ENCODE measurements around the gene ZBTB7B. TPM values are rescaled to one million over a fixed set of nuclear protein-coding genes. Genes with fewer than 3 reads are reported as not detected.

The ZBTB7B gene
- total RNA-seq, 4 donors from 2014 or later = 44.6 to 53.4 (median 49.5) TPM

DNA sequence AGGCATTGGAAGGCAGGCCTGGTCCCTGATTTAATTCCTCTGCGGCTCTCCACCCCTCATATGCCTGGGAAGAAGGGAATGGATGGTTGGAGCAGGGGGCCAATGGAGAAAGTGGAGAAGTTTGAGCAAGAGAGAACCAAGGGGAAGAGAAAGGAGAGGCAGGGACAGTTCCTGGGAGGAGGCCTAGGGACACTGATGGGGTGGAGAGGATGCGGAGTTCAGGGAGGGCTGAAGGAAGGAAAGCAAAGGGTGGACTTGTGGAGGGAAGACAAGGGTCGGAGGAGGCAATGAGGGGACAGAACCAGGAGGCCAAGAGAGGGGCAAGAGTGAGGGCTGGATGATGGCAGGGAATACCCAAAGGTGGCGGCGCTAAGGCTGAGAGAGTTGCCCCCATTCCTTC is 7.1 kb downstream of the ZBTB7B start:
- WGBS, 2 donors = 81 to 85% methylated on average over 5 of the region's 5 CpGs
- TF ChIP-seq CTCF (IDR thresholded peaks at IDR 0.05) (no peak), EP300 (IDR thresholded peaks at IDR 0.05) (no peak), POLR2A (IDR thresholded peaks at IDR 0.05) (no peak)
- Histone ChIP-seq H3K9me3 (no peaks in the 10 kb centered on the region), H3K27ac (peak overlapping the region in 3 of 4 donors; percentile 88 to 99 (median 99)), H3K36me3 (peaks cover 0 to 4% (median 0%) of the 10 kb centered on the region in 3 donors), H3K27me3 (no peaks in the 10 kb centered on the region), H3K4me3 (peak overlapping the region in 3 of 4 donors; percentile 5 to 50 (median 34)), H3K4me1 (peaks cover 0 to 93% (median 83%) of the 10 kb centered on the region in 4 donors)
- no peak for DNase-seq (ENCODE audit: low spot score in 2 of 2)

GRCh38 chr1:155010211-155010918 is 7.8 kb downstream of the ZBTB7B start:
- DNase-seq (ENCODE audit: low spot score in 2 of 2) = no peak
- TF ChIP-seq CTCF (IDR thresholded peaks at IDR 0.05) (no peak), POLR2A (IDR thresholded peaks at IDR 0.05) (no peak), EP300 (IDR thresholded peaks at IDR 0.05) (no peak)
- H3K36me3 ChIP-seq = peaks cover 0 to 11% (median 0%) of the 10 kb centered on the region in 3 donors
- peak overlapping the region; percentile 74 to 99 (median 94) for H3K27ac ChIP-seq
- no peaks in the 10 kb centered on the region for H3K9me3 ChIP-seq
- H3K4me3 ChIP-seq = peak overlapping the region in 3 of 4 donors; percentile 5 to 50 (median 34)
- no peaks in the 10 kb centered on the region for H3K27me3 ChIP-seq
- H3K4me1 ChIP-seq = peaks cover 0 to 87% (median 77%) of the 10 kb centered on the region in 4 donors
- 35 to 42% methylated on average over 11 of the region's 11 CpGs for WGBS, 2 donors

DNA sequence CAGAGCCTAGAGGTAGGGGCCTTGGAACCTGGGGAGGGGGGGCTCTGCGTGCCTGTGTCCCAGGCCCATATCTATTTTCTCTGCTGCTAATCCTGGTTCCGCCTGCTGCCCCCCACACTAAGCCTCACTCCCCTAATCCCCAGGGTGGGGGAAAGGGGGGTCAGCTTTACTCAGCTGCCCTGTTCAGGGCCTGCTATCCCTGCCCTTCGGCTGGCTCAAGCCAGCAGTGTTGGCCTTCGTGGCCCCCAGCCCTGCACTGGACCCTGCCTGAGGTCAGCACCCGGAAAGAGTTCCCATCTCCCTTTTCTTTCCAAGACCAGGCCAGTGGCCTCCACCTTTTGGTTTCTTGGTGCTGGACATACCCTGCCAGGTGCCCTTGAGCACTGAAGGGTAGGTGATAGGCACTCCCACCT is 8.4 kb downstream of the ZBTB7B start:
- no peak for TF ChIP-seq EP300 (IDR thresholded peaks at IDR 0.05)
- TF ChIP-seq POLR2A (IDR thresholded peaks at IDR 0.05) = no peak
- no peak for TF ChIP-seq CTCF (IDR thresholded peaks at IDR 0.05)
- Histone ChIP-seq H3K27ac (peak overlapping the region; percentile 74 to 99 (median 94)), H3K4me1 (peaks cover 0 to 82% (median 70%) of the 10 kb centered on the region in 4 donors), H3K9me3 (no peaks in the 10 kb centered on the region), H3K4me3 (peak overlapping the region in 2 of 4 donors; percentile 34 to 50), H3K36me3 (peaks cover 0 to 17% (median 0%) of the 10 kb centered on the region in 3 donors), H3K27me3 (no peaks in the 10 kb centered on the region)
- WGBS, 2 donors = 59 to 72% methylated on average over 4 to 5 of the region's 5 CpGs
- DNase-seq (ENCODE audit: low spot score in 2 of 2) = no peak

DNA sequence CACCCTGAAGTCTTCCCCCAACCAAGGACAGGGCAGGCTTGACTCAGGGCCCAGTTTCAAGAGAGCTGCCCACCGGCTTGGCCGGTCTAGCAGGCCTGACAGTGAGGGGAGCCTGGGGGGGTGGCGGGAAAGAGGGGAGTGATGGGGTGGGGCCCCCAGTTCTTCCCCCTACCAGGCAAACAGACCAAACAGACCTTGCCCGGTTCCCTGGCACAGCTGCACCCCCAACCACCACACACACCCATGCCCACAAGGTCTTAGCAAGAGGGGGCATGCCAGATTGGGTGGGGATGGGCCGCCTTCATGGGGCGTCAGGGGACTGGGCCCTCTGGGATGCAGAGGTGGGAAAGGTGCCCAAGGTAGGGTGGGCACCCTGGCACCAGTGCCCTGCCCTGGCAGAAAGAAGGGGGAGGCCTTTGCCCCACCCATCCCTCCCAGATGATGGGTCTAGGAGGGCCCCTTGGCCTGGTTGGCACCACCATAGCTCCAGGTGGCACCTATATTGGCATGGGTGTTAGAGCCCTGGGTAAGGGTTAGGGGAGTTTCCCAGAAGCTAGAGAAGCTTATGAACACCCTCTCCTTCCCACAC is 8.9 kb downstream of the ZBTB7B start:
- Histone ChIP-seq H3K4me3 (peak overlapping the region in 2 of 4 donors; percentile 7 to 24), H3K36me3 (peaks cover 0 to 22% (median 0%) of the 10 kb centered on the region in 3 donors), H3K27ac (peak overlapping the region; percentile 74 to 99 (median 94)), H3K27me3 (no peaks in the 10 kb centered on the region), H3K9me3 (no peaks in the 10 kb centered on the region), H3K4me1 (peaks cover 0 to 82% (median 68%) of the 10 kb centered on the region in 4 donors)
- DNase-seq (ENCODE audit: low spot score in 2 of 2) = no peak
- 73 to 92% methylated on average over 4 to 6 of the region's 6 CpGs for WGBS, 2 donors
- no peak for TF ChIP-seq POLR2A (IDR thresholded peaks at IDR 0.05)
- no peak for TF ChIP-seq CTCF (IDR thresholded peaks at IDR 0.05)
- no peak for TF ChIP-seq EP300 (IDR thresholded peaks at IDR 0.05)

All from tibial nerve (tissue), 4 donors.